ENCODE results near the gene CCL2.

CCL2 gene

DNA sequence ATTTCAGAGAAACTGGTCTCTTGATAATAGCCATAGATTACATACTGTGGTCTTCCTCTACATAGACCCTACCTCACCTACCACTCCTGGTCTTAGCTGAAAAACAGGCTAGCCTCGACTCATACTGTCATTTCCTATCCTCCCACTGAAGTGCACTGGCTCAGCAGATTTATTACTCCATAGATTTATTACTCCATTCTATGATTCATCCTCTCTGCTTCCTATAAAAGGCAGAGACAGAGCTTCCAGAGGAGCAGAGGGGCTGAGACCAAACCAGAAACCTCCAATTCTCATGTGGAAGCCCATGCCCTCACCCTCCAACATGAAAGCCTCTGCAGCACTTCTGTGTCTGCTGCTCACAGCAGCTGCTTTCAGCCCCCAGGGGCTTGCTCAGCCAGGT is 14.9 kb downstream of the CCL2 start, which contains the start of gene CCL7:
CCL7 (plus strand) TSS at position 253 of the 400 bp plus-strand sequence; CDS start at position 323, 70 bp downstream.
- H3K27ac ChIP-seq, result no peak within 1 kb of the TSS
- no peak for TF ChIP-seq CTCF (conservative IDR thresholded peaks at IDR 0.05)

DNA sequence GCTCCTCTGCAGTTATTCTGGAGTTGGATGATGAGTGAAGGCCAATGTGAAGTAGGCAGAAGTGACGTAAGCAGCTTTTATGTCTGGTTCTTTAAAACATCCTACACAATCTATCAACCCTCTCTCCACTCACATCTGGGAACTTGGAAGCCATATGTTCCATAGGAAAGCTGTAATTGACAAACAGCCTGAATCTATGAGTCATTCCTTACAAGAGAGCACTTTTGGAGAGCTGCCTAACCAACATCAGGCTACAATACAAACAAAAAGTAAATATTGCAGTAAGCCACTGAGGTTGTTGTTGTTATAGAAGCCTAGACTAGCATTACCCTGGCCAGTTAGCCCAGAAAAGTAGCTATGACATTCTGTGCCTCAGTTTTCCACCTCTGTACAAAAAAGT is 20.8 kb downstream of the CCL2 start:
- no peak overlapping the region for H3K27ac ChIP-seq
- TF ChIP-seq CTCF (conservative IDR thresholded peaks at IDR 0.05), result no peak

GRCh38 chr17:34276826-34277225 is 21.7 kb downstream of the CCL2 start:
- H3K27ac ChIP-seq, result no peak overlapping the region
- TF ChIP-seq CTCF (conservative IDR thresholded peaks at IDR 0.05), result no peak

DNA sequence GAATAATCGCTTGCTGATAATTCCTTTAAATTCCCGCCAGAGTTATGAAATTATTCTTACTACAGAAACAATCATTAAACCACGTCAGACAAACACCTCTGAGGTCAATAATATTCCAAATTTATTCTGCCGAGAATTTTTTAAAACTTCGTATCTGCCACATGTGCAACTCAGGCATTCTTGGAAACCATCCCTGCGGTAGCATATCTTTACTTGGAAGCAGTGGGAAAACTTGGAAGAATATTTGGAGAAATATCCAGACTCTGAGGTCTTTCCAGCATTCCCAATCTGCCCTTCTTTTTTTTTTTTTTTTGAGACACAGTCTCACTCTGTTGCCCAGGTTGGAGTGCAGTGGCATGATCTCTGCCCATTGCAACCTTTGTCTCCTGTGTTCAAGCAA is 28.5 kb downstream of the CCL2 start:
- TF ChIP-seq CTCF (conservative IDR thresholded peaks at IDR 0.05), result no peak

DNA sequence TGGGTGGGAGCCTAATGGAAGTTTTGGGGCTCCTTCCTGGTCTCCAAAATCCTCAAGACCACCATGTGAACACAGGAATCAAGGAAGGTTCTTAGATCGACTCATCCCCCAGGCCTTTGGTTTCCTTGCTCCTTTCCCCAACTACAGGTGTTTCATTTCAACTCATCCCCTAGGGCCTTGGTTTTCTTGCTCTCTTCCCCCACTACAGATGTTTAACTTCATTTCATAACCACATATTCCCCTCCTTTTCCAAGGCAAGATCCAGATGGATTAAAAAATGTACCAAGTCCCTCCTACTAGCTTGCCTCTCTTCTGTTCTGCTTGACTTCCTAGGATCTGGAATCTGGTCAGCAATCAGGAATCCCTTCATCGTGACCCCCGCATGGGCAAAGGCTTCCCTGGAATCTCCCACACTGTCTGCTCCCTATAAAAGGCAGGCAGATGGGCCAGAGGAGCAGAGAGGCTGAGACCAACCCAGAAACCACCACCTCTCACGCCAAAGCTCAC is 30.3 kb downstream of the CCL2 start, which contains the start of gene CCL11:
CCL11 (plus strand) TSS at position 457 of the 507 bp plus-strand sequence. CDS start 67 bp downstream, outside the sequence.
- no peak for TF ChIP-seq CTCF (conservative IDR thresholded peaks at IDR 0.05)
- H3K27ac ChIP-seq, result no peak within 1 kb of the TSS

More for the DNA sequence above, 28.5 kb downstream of the CCL2 start:
- no peak overlapping the region for H3K27ac ChIP-seq

GRCh38 chr17:34287875-34288274 is 32.8 kb downstream of the CCL2 start:
- no peak overlapping the region for H3K27ac ChIP-seq
- TF ChIP-seq CTCF (conservative IDR thresholded peaks at IDR 0.05), result no peak

GRCh38 chr17:34290586-34290985 is 35.5 kb downstream of the CCL2 start:
- no peak overlapping the region for H3K27ac ChIP-seq
- TF ChIP-seq CTCF (conservative IDR thresholded peaks at IDR 0.05), result no peak

Data from VCaP (cell line).